Endometrial microvascular endothelial cells (primary cell): Measurements from ENCODE around the gene LEMD2. TPM values are rescaled to one million over a fixed set of nuclear protein-coding genes. Genes with fewer than 3 reads are reported as not detected.

Experiments used
- in situ Hi-C: cut with HindIII; loops from 2 replicates; pipeline ENCODE4 v1.10.0; 2017; ENCODE audit warnings: low sequenced_read_pairs, low pct_unique_long_range_greater_than_20kb; ENCODE audit errors: inconsistent ontology term
- total RNA-seq: library from RNA; depleted of rRNA; stranded (reverse); fragments of >200 nt; gene quantifications from one replicate; pipeline ENCODE4 v1.2.3, GENCODE V29; 2015; ENCODE audit errors: inconsistent ontology term

The LEMD2 gene
- total RNA-seq, 1 donor from 2014 or later = 33.9 TPM

GRCh38 chr6:33746036-33746600, 42.8 kb downstream of the LEMD2 start:
- in situ Hi-C loops = no loop called here

GRCh38 chr6:33745548-33745947, 43.4 kb downstream of the LEMD2 start:
- in situ Hi-C loops = no loop called here

GRCh38 chr6:33744895-33745546, 43.9 kb downstream of the LEMD2 start:
- in situ Hi-C loops = no loop called here

- in situ Hi-C loops = no loop called here
These were observed 44.7 kb downstream of the LEMD2 start for GRCh38 chr6:33744001-33744848.

- in situ Hi-C loops = no loop called here
These were observed 46.1 kb downstream of the LEMD2 start for GRCh38 chr6:33742837-33743236.

- in situ Hi-C loops = no loop called here
These were observed 46.8 kb downstream of the LEMD2 start for GRCh38 chr6:33742092-33742491.

GRCh38 chr6:33740794-33741193, 48.1 kb downstream of the LEMD2 start:
- in situ Hi-C loops = no loop called here

- in situ Hi-C loops = no loop called here
These were observed 48.7 kb downstream of the LEMD2 start for GRCh38 chr6:33740204-33740608.

- in situ Hi-C loops = no loop called here
These were observed 49.4 kb downstream of the LEMD2 start for GRCh38 chr6:33739571-33739970.

- in situ Hi-C loops = no loop called here
These were observed 50.1 kb downstream of the LEMD2 start for GRCh38 chr6:33738879-33739278.

- in situ Hi-C loops = no loop called here
These were observed 50.8 kb downstream of the LEMD2 start for GRCh38 chr6:33738153-33738552.

GRCh38 chr6:33737267-33738026, 51.5 kb downstream of the LEMD2 start:
- in situ Hi-C loops = no loop called here

GRCh38 chr6:33735216-33735615, 53.7 kb downstream of the LEMD2 start:
- in situ Hi-C loops = no loop called here

- in situ Hi-C loops = no loop called here
These were observed 55.3 kb downstream of the LEMD2 start for GRCh38 chr6:33733709-33734007.

GRCh38 chr6:33732817-33733708, 55.9 kb downstream of the LEMD2 start:
- in situ Hi-C loops = no loop called here

- in situ Hi-C loops = no loop called here
These were observed 56.5 kb downstream of the LEMD2 start for GRCh38 chr6:33732385-33732784.

GRCh38 chr6:33731751-33732282, 57.1 kb downstream of the LEMD2 start:
- in situ Hi-C loops = no loop called here

GRCh38 chr6:33731035-33731434, 57.9 kb downstream of the LEMD2 start:
- in situ Hi-C loops = no loop called here
